ENCODE measurements around the gene HNRNPUL1.
"Not testable (repeated sequence)": the region's sequence is repeated elsewhere in the genome, so short reads cannot be mapped to it uniquely, and the experiment has no call there.

HNRNPUL1 gene

DNA sequence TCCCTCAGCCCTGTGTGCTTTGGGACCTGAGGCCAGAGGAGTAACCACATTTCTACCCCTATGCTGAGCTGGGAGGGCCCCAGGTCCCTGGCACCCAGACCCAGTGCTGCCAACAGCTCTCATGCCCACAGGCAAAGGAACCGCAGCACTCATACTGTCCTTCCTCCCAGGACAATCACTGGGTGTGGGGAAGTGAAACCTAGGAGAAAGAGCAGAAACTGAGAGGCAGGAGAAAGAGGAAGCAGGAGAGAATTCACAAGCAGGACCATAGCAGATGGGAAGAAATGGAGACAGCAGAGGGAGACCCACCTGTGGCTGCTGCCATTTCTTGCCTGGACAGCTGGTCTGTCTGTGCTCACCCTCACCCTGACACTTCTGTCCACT, 64.7 kb downstream of the HNRNPUL1 start:
- no CpG with 5 or more reads among the region's 1 CpG for WGBS, 2 experiments (ENCODE audit: insufficient coverage in 2 of 2)
- H3K4me3 ChIP-seq (ENCODE audit: extremely low read depth, insufficient read depth, low read length, poor library complexity, severe bottlenecking), result no peak overlapping the region
- H3K36me3 ChIP-seq (ENCODE audit: control insufficient read depth, insufficient read depth, low read length), result peaks cover 65% of the 10 kb centered on the region
- peak overlapping the region; percentile 99 for H3K27ac ChIP-seq (ENCODE audit: low read depth, low read length, severe bottlenecking)
- no peaks in the 10 kb centered on the region for H3K9me3 ChIP-seq (ENCODE audit: control insufficient read depth, low read length)
- H3K4me1 ChIP-seq (ENCODE audit: control insufficient read depth, insufficient read depth, low read length, poor library complexity, severe bottlenecking), result peaks cover 48% of the 10 kb centered on the region

DNA sequence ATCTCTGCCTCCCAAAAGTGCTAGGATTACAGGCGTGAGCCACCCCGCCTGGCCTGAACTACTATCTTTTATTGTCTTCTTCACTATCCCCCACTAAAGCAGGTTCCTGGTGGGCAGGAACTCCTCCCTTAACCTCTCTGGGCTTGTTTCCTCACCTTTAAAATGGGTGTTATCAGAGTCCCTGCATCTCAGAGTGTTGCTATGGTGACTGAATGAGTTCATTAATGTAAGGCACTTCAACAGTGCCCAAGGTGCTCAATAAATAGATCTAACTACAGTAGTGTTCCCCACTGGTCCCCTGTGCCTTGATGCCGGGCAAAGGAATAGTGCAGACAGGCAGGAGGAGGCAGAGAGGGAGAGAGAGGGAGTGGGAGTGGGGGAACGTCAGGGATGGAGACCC, 66.3 kb downstream of the HNRNPUL1 start:
- Histone ChIP-seq H3K36me3 (ENCODE audit: control insufficient read depth, insufficient read depth, low read length) (peaks cover 74% of the 10 kb centered on the region), H3K27ac (ENCODE audit: low read depth, low read length, severe bottlenecking) (no peak overlapping the region), H3K9me3 (ENCODE audit: control insufficient read depth, low read length) (no peaks in the 10 kb centered on the region), H3K4me1 (ENCODE audit: control insufficient read depth, insufficient read depth, low read length, poor library complexity, severe bottlenecking) (peaks cover 40% of the 10 kb centered on the region), H3K4me3 (ENCODE audit: extremely low read depth, insufficient read depth, low read length, poor library complexity, severe bottlenecking) (no peak overlapping the region)
- 93 to 100% methylated on average over 3 of the region's 4 CpGs for WGBS, 2 experiments (ENCODE audit: insufficient coverage in 2 of 2)

DNA sequence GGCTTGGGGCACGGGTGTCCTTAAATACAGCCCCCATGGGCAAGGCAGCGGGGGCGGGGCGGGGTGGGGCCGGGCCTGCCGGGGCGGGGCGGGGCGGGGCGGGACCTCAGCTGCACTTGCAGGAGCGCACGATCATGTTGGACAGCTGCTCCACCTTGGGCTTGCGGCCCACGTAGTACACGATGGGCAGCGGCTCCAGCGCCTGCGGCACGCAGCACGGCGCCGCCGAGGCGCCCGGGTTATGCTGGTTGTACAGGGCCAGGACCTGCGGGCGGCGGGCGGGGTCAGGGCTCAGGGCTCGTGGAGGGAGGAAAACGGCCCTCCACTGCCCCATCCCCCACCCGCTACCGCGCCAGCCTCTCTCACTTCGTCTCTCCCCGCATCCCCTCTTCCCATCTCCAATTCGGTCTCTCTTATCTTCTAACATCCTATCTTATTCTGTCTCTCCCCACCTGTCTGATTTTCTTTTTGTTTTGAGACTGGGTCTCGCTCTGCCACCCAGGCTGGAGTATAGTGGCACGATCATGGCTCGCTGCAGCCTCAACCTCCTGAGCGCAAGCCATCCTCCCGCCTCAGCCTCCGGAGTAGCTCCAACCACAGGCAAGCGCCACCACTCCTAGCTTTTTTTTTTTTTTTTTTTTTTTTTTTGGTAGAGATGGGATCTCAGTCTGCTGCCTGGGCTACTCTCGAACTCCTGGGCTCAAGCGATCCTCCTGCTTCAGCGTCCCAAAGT, 66.9 kb downstream of the HNRNPUL1 start:
- H3K4me1 ChIP-seq (ENCODE audit: control insufficient read depth, insufficient read depth, low read length, poor library complexity, severe bottlenecking), result peaks cover 33% of the 10 kb centered on the region
- no peak overlapping the region for H3K4me3 ChIP-seq (ENCODE audit: extremely low read depth, insufficient read depth, low read length, poor library complexity, severe bottlenecking)
- no peaks in the 10 kb centered on the region for H3K9me3 ChIP-seq (ENCODE audit: control insufficient read depth, low read length)
- H3K27ac ChIP-seq (ENCODE audit: low read depth, low read length, severe bottlenecking), result no peak overlapping the region
- WGBS, 2 experiments (ENCODE audit: insufficient coverage in 2 of 2), result 94 to 95% methylated on average over 22 to 35 of the region's 47 CpGs
- H3K36me3 ChIP-seq (ENCODE audit: control insufficient read depth, insufficient read depth, low read length), result peaks cover 79% of the 10 kb centered on the region

DNA sequence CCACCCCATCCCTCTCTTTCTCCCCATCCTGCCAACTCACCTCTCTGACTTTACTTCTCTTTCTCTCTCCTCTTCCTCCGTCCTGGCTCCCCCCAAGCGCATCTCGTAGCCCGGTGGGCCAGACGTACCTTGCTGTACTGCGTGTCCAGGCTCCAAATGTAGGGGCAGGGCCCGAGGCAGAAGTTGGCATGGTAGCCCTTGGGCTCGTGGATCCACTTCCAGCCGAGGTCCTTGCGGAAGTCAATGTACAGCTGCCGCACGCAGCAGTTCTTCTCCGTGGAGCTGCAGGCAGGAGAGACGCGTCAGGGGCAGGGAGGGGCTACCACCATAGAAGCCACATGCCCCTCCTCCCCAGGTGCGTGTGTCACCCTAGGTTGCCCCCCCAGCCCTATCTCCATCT, 67.8 kb downstream of the HNRNPUL1 start:
- H3K9me3 ChIP-seq (ENCODE audit: control insufficient read depth, low read length), result no peaks in the 10 kb centered on the region
- WGBS, 2 experiments (ENCODE audit: insufficient coverage in 2 of 2), result 94 to 96% methylated on average over 14 to 16 of the region's 16 CpGs
- H3K36me3 ChIP-seq (ENCODE audit: control insufficient read depth, insufficient read depth, low read length), result peaks cover 85% of the 10 kb centered on the region
- H3K4me1 ChIP-seq (ENCODE audit: control insufficient read depth, insufficient read depth, low read length, poor library complexity, severe bottlenecking), result peaks cover 24% of the 10 kb centered on the region
- H3K4me3 ChIP-seq (ENCODE audit: extremely low read depth, insufficient read depth, low read length, poor library complexity, severe bottlenecking), result no peak overlapping the region
- no peak overlapping the region for H3K27ac ChIP-seq (ENCODE audit: low read depth, low read length, severe bottlenecking)

DNA sequence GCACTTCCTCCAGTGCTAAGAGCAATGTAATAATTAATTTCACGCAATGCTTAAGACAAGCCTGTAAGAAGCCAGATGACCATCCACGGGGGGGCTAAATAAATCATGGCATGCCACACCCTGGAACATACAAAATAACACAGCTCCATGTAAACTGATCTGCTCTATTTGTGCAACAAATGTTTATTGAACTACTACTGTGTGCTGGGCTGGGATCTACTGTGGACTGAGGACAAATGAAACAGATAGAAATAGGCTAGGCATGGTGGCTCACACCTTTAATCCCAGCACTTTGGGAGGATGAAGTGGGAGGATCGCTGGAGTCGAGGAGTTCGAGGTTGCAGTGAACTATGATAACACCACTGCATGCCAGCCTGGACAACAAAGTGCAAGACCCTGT, 68.3 kb downstream of the HNRNPUL1 start:
- Histone ChIP-seq H3K36me3 (ENCODE audit: control insufficient read depth, insufficient read depth, low read length) (peaks cover 87% of the 10 kb centered on the region), H3K4me1 (ENCODE audit: control insufficient read depth, insufficient read depth, low read length, poor library complexity, severe bottlenecking) (peaks cover 20% of the 10 kb centered on the region), H3K27ac (ENCODE audit: low read depth, low read length, severe bottlenecking) (no peak overlapping the region), H3K4me3 (ENCODE audit: extremely low read depth, insufficient read depth, low read length, poor library complexity, severe bottlenecking) (no peak overlapping the region), H3K9me3 (ENCODE audit: control insufficient read depth, low read length) (no peaks in the 10 kb centered on the region)
- 98 to 100% methylated on average over 5 of the region's 5 CpGs for WGBS, 2 experiments (ENCODE audit: insufficient coverage in 2 of 2)

DNA sequence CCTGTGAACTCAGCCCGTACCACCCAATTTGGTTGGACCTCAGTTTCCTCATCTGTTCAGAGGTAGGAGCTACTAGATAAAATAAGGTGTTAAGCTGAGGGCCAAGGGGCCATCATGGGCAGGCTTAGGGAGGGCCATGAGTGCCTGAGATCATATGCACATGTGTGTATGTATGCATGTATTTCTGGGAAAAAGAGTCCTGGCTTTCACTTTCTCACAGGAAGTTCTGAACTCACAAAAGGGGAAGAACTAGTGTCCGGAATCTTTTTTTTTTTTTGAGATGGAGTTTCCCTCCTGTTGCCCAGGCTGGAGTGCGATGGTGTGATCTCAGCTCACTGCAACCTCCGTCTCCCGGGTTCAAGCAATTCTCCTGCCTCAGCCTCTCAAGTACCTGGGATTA, 70.6 kb downstream of the HNRNPUL1 start:
- H3K36me3 ChIP-seq (ENCODE audit: control insufficient read depth, insufficient read depth, low read length), result peaks cover 95% of the 10 kb centered on the region
- no peak overlapping the region for H3K27ac ChIP-seq (ENCODE audit: low read depth, low read length, severe bottlenecking)
- H3K9me3 ChIP-seq (ENCODE audit: control insufficient read depth, low read length), result no peaks in the 10 kb centered on the region
- 89 to 94% methylated on average over 2 to 5 of the region's 5 CpGs for WGBS, 2 experiments (ENCODE audit: insufficient coverage in 2 of 2)
- H3K4me3 ChIP-seq (ENCODE audit: extremely low read depth, insufficient read depth, low read length, poor library complexity, severe bottlenecking), result no peak overlapping the region
- H3K4me1 ChIP-seq (ENCODE audit: control insufficient read depth, insufficient read depth, low read length, poor library complexity, severe bottlenecking), result peaks cover 5% of the 10 kb centered on the region

DNA sequence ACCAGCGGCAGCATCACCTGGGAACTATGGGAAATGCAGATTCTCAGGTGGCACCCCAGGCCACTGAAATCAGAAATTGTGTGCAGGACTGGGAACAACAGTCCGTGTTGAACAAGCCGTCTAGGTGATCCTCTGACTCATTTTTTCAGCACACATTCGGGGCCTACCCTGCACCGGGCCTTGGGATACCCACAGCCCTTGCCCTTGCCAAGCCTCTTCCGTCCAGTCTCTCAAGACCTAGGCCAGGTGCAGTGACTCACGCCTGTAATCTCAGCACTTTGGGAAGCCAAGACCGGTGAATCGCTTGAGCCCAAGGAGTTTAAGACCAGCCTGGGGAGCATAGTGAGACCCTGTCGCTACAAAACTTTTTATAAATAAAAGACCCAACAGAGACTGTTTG, 71.3 kb downstream of the HNRNPUL1 start:
- 97 to 98% methylated on average over 9 of the region's 10 CpGs for whole genome bisulfite sequencing, 2 experiments (ENCODE audit: insufficient coverage in 2 of 2)
- H3K36me3 ChIP-seq (ENCODE audit: control insufficient read depth, insufficient read depth, low read length), result peaks cover 91% of the 10 kb centered on the region
- H3K4me3 ChIP-seq (ENCODE audit: extremely low read depth, insufficient read depth, low read length, poor library complexity, severe bottlenecking), result no peak overlapping the region
- no peaks in the 10 kb centered on the region for H3K9me3 ChIP-seq (ENCODE audit: control insufficient read depth, low read length)
- H3K27ac ChIP-seq (ENCODE audit: low read depth, low read length, severe bottlenecking), result no peak overlapping the region
- peaks cover 5% of the 10 kb centered on the region for H3K4me1 ChIP-seq (ENCODE audit: control insufficient read depth, insufficient read depth, low read length, poor library complexity, severe bottlenecking)

DNA sequence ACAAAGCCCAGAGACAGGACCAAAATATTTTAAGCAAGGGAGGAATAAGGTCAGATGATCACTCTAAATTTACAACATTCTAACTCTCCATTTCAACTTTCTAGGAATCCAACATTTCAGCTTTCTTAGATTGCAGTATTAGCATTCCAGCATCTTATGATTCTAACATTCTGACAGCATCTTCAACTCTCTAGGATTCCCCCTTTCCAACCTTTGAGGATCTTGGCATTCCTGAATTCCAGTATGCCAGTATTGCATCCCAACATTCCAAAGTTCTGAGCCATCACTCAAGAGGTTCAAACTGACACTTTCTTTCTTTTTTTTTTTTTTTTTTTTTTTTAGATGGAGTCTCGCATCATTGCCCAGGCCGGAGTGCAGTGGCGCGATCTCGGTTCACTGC, 75.8 kb downstream of the HNRNPUL1 start:
- Histone ChIP-seq H3K27ac (ENCODE audit: low read depth, low read length, severe bottlenecking) (peak overlapping the region; percentile 36), H3K4me3 (ENCODE audit: extremely low read depth, insufficient read depth, low read length, poor library complexity, severe bottlenecking) (no peak overlapping the region), H3K9me3 (ENCODE audit: control insufficient read depth, low read length) (no peaks in the 10 kb centered on the region), H3K36me3 (ENCODE audit: control insufficient read depth, insufficient read depth, low read length) (peaks cover 90% of the 10 kb centered on the region), H3K4me1 (ENCODE audit: control insufficient read depth, insufficient read depth, low read length, poor library complexity, severe bottlenecking) (peaks cover 3% of the 10 kb centered on the region)
- 78 to 82% methylated on average over 4 to 5 of the region's 5 CpGs for WGBS, 2 experiments (ENCODE audit: insufficient coverage in 2 of 2)

DNA sequence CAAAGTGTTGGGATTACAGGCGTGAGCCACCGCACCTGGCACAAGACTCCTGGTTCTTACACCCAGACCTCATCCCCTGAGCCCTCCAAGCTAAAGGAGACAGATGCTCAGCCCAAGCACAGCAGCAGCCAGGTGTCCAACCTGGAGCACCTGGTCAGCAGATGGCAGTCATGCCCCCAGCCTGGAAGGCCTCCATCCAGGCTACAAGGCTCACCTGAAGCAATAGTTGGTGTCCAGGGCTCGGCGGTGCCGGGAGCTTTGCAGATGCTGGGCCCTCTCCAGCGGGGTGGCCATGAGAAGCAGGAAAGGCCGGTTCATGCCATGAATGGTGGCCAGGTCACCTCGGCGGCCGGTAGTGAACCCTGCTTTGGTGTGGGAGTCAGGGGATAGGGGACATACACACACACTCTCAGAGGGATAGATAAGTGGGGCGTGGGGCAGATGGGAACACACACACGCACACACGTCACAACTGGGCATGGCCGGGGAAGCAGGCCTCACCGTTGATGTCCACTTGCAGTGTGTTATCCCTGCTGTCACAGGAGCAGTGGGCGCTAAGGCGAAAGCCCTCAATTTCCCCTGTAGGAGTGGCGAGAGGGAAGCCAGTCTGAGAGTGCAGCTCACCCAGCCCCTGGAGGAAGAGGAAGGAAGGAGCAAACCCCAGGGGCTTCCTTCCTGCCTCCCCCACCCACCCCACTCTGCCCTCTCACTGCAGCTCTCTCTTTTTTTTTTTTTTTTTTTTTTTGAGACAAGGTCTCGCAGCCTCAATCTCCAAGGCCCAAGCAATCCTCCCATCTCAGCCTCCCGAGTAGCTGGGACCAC, 77.7 kb downstream of the HNRNPUL1 start:
- Histone ChIP-seq H3K36me3 (ENCODE audit: control insufficient read depth, insufficient read depth, low read length) (peaks cover 91% of the 10 kb centered on the region), H3K4me1 (ENCODE audit: control insufficient read depth, insufficient read depth, low read length, poor library complexity, severe bottlenecking) (peaks cover 3% of the 10 kb centered on the region), H3K4me3 (ENCODE audit: extremely low read depth, insufficient read depth, low read length, poor library complexity, severe bottlenecking) (no peak overlapping the region), H3K27ac (ENCODE audit: low read depth, low read length, severe bottlenecking) (no peak overlapping the region), H3K9me3 (ENCODE audit: control insufficient read depth, low read length) (no peaks in the 10 kb centered on the region)
- WGBS, 2 experiments (ENCODE audit: insufficient coverage in 2 of 2), result 95 to 96% methylated on average over 9 to 17 of the region's 20 CpGs

DNA sequence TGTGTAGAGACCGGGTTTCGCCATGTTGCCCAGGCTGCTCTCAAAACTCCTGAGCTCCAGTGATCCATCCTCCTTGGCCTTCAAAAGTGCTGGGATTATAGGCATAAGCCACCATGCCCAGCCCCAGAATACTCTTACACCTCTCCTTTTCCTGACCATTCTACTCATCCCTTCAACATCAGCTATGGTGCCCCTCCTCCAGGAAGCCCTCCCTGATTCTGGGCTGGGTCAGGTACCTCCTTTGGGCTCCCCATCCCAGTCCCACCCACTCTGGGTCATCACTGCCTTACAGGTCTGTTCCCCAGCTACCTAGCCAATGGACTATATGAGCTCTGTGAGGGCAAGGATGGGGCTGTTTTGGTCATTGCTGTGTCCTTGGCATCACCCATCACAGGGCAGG, 80.0 kb downstream of the HNRNPUL1 start:
- peaks cover 88% of the 10 kb centered on the region for H3K36me3 ChIP-seq (ENCODE audit: control insufficient read depth, insufficient read depth, low read length)
- H3K27ac ChIP-seq (ENCODE audit: low read depth, low read length, severe bottlenecking), result no peak overlapping the region
- H3K4me1 ChIP-seq (ENCODE audit: control insufficient read depth, insufficient read depth, low read length, poor library complexity, severe bottlenecking), result peaks cover 3% of the 10 kb centered on the region
- WGBS, 2 experiments (ENCODE audit: insufficient coverage in 2 of 2), result 100% methylated on average over 2 of the region's 2 CpGs; no CpG with 5 or more reads in 1 of the 2 experiments
- no peak overlapping the region for H3K4me3 ChIP-seq (ENCODE audit: extremely low read depth, insufficient read depth, low read length, poor library complexity, severe bottlenecking)
- no peaks in the 10 kb centered on the region for H3K9me3 ChIP-seq (ENCODE audit: control insufficient read depth, low read length)

DNA sequence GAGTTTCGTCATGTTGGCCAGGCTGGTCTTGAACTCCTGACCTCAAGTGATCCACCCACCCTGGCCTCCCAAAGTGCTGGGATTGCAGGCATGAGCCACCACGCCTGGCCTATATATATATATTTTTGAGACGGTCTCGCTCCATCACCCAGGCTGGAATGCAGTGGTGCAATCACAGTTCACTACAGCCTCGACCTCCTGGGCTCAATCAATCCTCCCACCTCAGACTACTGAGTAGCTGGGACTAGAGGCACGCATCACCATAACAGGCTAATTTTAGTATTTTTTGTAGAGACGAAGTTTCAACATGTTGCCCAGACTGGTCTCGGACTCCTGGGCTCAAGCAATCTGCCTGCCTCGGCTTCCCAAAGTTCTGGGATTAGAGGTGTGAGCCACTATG, 82.7 kb downstream of the HNRNPUL1 start:
- H3K27ac ChIP-seq (ENCODE audit: low read depth, low read length, severe bottlenecking), result not testable (repeated sequence)
- WGBS, 2 experiments (ENCODE audit: insufficient coverage in 2 of 2), result 82 to 95% methylated on average over 3 to 8 of the region's 9 CpGs

More for the DNA sequence above, 82.7 kb downstream of the HNRNPUL1 start:
- not testable (repeated sequence) for H3K4me1 ChIP-seq (ENCODE audit: control insufficient read depth, insufficient read depth, low read length, poor library complexity, severe bottlenecking); H3K9me3 ChIP-seq (ENCODE audit: control insufficient read depth, low read length); H3K4me3 ChIP-seq (ENCODE audit: extremely low read depth, insufficient read depth, low read length, poor library complexity, severe bottlenecking)
- peaks cover 83% of the 10 kb centered on the region for H3K36me3 ChIP-seq (ENCODE audit: control insufficient read depth, insufficient read depth, low read length)
